AG09309 (cell line): ENCODE measurements around the gene PHF1.
"Not testable (repeated sequence)": the region's sequence is repeated elsewhere in the genome, so short reads cannot be mapped to it uniquely, and the experiment has no call there.

ENCODE experiments used
- DNase-seq: peaks from one replicate; pipeline ENCODE4 v3.0.0-alpha.2; 2010; ENCODE audit warnings: low read depth
- H3K4me3 ChIP-seq: 2 replicates; pipeline ENCODE4 v1.5.1; 2011; ENCODE audit warnings: mild to moderate bottlenecking, low read depth, low read length, moderate library complexity; ENCODE audit not compliant: control insufficient read depth
- CTCF ChIP-seq: IDR thresholded peaks from 2 replicates; pipeline ENCODE4 v1.5.1; 2011; ENCODE audit warnings: mild to moderate bottlenecking, low read depth, low read length, inconsistent platforms; ENCODE audit not compliant: insufficient read depth, control insufficient read depth; ENCODE audit errors: missing control alignments

The PHF1 gene

GRCh38 chr6:33373960-33374910, 36.6 kb upstream of the PHF1 start:
- H3K4me3 ChIP-seq = no peak overlapping the region
- no peak for DNase-seq
- no peak for TF ChIP-seq CTCF

GRCh38 chr6:33375143-33375671, 35.6 kb upstream of the PHF1 start:
- DNase-seq = peak; percentile 67
- no peak for TF ChIP-seq CTCF
- H3K4me3 ChIP-seq = no peak overlapping the region

DNA sequence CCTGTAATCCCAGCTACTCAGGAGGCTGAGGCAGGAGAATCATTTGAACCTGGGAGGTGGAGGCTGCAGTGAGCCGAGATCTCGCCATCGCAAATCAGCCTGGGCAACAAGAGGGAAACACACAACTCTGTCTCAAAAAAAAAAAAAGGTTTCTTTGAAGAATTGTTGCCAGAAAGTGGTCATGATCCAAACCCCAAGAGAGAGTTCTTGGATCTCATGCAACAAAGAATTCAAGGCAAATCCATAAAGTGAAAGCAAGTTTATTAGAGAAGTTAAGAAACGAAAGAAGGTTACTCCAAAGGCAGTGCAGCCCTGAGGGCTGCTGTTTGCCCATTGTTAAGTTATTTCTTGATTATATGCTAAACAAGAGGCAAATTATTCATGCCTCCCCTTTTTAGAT, 33.6 kb upstream of the PHF1 start:
- no peak overlapping the region for H3K4me3 ChIP-seq
- TF ChIP-seq CTCF = no peak
- DNase-seq = no peak

- not testable (repeated sequence) for DNase-seq, H3K4me3 ChIP-seq
Observed at GRCh38 chr6:33379184-33379583, 31.6 kb upstream of the PHF1 start.

DNA sequence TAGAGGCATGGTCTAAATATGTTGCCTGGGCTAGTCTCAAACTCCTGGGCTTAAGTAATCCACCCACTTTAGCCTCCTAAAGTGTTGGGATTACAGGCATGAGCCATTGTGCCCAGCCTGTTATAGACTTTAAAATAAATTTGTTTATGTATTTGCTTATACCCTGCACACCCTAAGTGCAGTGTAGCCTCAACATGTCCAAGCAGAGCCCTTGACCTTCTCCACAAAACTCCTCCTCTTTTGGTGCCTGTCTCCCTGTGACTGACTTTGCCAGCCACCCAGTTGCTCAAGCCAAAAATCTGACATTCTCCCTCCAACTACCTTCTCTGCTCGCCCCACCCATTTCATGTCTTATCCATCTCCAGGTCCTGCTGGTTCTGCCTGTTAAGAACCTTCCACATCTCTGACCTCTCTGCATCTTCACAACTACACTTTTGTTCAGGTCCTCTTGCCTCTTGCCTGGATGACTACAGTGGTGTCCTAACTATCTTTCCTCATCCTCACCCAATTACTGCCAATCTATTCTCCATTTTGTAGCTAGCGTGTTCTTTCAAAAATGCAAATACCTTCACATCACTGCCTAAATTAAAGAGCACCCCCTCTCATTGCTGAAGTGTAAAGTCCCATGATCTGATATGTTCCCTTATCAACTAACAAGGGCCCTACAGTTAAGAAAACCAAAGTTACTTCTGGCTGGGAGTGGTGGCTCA, 30.4 kb upstream of the PHF1 start:
- no peak for DNase-seq
- no peak for TF ChIP-seq CTCF

DNA sequence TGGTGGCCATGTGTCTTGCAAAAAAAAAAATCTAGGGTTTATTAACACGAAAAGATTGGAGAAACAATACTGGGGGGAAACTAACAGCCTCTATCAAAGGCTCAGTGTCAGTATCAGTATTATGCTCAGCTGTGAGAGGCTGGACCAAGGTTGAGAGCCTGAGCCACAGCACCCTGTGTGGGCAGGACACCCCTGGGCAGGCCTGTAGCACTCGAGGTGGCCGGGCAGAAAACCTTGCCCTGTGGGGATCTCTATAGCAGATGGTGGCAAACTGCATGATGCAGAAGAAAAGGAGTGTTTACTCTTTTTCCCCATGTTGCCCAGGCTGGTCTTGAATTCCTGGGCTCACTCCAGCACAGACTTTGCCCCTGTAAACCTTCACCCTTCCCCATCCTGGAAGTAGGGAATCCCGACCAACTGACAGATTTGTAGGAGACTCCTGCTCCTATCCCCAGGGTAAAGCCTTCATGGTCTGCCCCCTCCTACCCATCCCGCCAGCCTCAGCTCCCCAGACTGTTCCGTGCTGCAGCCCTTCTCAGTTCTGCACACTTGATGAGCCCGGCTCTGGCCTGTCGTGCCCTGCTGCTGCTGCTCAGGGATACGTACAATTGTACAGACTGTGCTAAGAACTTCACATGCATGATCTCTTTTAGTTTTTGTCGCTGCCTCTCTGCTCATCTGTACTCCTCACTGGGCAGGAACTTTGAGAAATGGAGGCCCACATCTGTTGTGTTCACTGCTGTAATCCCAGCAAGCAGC, 27.2 kb upstream of the PHF1 start:
- no peak overlapping the region for H3K4me3 ChIP-seq
- no peak for DNase-seq
- TF ChIP-seq CTCF = no peak

More for the DNA sequence above, 30.4 kb upstream of the PHF1 start:
- no peak overlapping the region for H3K4me3 ChIP-seq
